Loucy (cell line): ENCODE measurements around the gene TPCN2.

Experiments
- EZH2phosphoT487 ChIP-seq: fragments of 200-600 bp; IDR thresholded peaks from 2 replicates; pipeline ENCODE4 v1.6.1; 2018; ENCODE audit warnings: antibody characterized with exemption, mild to moderate bottlenecking, moderate library complexity, borderline replicate concordance
- TF ChIP-seq, protein P1 (sequence below): fragments of 200-600 bp; sonication (generic); conservative IDR thresholded peaks from 2 replicates; pipeline ENCODE4 v1.5.1; 2014; ENCODE audit warnings: mild to moderate bottlenecking, antibody characterized with exemption, low read length

DNA sequence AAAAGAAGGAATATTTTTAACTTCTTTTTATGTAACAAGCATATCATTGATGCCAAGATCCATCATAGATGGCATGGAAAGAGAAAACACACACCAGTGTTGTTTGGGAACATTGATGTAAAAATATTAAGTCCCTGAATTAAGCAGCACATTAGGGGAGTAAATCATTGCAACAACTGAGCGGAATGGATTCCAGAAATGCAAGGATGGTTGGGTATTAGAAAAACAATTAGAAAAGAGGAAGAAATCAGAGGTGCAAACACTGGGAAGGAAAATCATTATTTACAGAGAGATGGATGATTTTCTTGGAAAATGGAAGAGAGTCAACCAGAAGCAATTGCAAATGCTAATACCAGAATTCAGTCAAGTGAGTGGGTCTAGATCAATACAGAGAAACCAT is 115.1 kb downstream of the TPCN2 start:
- TF ChIP-seq, protein P1, sequence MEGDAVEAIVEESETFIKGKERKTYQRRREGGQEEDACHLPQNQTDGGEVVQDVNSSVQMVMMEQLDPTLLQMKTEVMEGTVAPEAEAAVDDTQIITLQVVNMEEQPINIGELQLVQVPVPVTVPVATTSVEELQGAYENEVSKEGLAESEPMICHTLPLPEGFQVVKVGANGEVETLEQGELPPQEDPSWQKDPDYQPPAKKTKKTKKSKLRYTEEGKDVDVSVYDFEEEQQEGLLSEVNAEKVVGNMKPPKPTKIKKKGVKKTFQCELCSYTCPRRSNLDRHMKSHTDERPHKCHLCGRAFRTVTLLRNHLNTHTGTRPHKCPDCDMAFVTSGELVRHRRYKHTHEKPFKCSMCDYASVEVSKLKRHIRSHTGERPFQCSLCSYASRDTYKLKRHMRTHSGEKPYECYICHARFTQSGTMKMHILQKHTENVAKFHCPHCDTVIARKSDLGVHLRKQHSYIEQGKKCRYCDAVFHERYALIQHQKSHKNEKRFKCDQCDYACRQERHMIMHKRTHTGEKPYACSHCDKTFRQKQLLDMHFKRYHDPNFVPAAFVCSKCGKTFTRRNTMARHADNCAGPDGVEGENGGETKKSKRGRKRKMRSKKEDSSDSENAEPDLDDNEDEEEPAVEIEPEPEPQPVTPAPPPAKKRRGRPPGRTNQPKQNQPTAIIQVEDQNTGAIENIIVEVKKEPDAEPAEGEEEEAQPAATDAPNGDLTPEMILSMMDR: no peak
- TF ChIP-seq EZH2phosphoT487: no peak
